Activated CD8-positive, alpha-beta memory T cell treated with anti-CD3 and anti-CD28 coated beads, Interleukin-2, amount 50 U/mL, for 4 hours (primary cell): ENCODE data around the gene LRRK1.

Source experiments
- DNase-seq: peaks from one replicate; pipeline ENCODE4 v3.0.0-alpha.2; 2020

Gene LRRK1

GRCh38 chr15:100918690-100919480 lies at the start of gene LRRK1:
LRRK1 (plus strand) TSS chr15:100919357; CDS start chr15:100924633, 5,276 bp downstream.
- no peak for DNase-seq

- peak; percentile 49 for DNase-seq
Measured at GRCh38 chr15:100873029-100873677, 46.0 kb upstream of the LRRK1 start.

- no peak for DNase-seq
Measured at GRCh38 chr15:100875495-100875894, 43.7 kb upstream of the LRRK1 start.

- DNase-seq, result no peak
Measured at GRCh38 chr15:100875976-100876375, 43.2 kb upstream of the LRRK1 start.

GRCh38 chr15:100877551-100877950 lies 41.6 kb upstream of the LRRK1 start:
- DNase-seq, result no peak

- DNase-seq, result no peak
Measured at GRCh38 chr15:100878130-100878529, 41.0 kb upstream of the LRRK1 start.

GRCh38 chr15:100878648-100879047 lies 40.5 kb upstream of the LRRK1 start:
- DNase-seq, result no peak

- DNase-seq, result no peak
Measured at GRCh38 chr15:100879061-100879463, 40.1 kb upstream of the LRRK1 start.

GRCh38 chr15:100879464-100880138 lies 39.6 kb upstream of the LRRK1 start, which contains the start of gene ALDH1A3:
ALDH1A3 (plus strand) TSS chr15:100879831; CDS start chr15:100879908, 77 bp downstream.
- no peak for DNase-seq

GRCh38 chr15:100880139-100880896 lies 38.8 kb upstream of the LRRK1 start:
- no peak for DNase-seq

- DNase-seq, result no peak
Measured at GRCh38 chr15:100880897-100881242, 38.3 kb upstream of the LRRK1 start.

- DNase-seq, result no peak
Measured at GRCh38 chr15:100881573-100882336, 37.4 kb upstream of the LRRK1 start.

GRCh38 chr15:100885116-100885515 lies 34.0 kb upstream of the LRRK1 start:
- DNase-seq, result no peak

GRCh38 chr15:100885811-100886210 lies 33.3 kb upstream of the LRRK1 start:
- DNase-seq, result no peak

- DNase-seq, result no peak
Measured at GRCh38 chr15:100887211-100887913, 31.8 kb upstream of the LRRK1 start.

- no peak for DNase-seq
Measured at GRCh38 chr15:100889385-100890050, 29.6 kb upstream of the LRRK1 start.

- no peak for DNase-seq
Measured at GRCh38 chr15:100890051-100890720, 29.0 kb upstream of the LRRK1 start.

GRCh38 chr15:100890850-100891249 lies 28.3 kb upstream of the LRRK1 start:
- DNase-seq, result no peak

- no peak for DNase-seq
Measured at GRCh38 chr15:100891307-100892012, 27.7 kb upstream of the LRRK1 start.

- no peak for DNase-seq
Measured at GRCh38 chr15:100892013-100892355, 27.2 kb upstream of the LRRK1 start.
